ENCODE measurements around the gene GOLGA6C.
"Not testable (repeated sequence)": the region's sequence is repeated elsewhere in the genome, so short reads cannot be mapped to it uniquely, and the experiment has no call there.

DNA sequence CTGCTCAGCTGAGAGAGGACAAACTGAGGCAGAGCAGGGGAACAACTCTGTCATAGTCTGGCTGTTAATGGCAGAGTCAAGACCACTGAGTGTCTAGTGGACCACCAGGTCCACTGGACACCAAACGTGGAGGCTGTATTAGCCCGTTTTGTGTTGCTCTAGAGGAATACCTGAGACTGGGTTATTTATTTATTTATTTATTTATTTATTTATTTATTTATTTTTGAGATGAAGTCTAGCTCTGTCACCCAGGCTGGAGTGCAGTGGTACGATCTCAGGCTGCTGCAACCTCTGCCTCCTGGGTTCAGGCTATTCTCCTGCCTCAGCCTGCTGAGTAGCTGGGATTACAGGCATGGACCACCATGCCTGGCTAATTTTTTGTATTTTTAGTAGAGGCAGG is 40.6 kb upstream of the GOLGA6C start:
- TF ChIP-seq, protein P1, sequence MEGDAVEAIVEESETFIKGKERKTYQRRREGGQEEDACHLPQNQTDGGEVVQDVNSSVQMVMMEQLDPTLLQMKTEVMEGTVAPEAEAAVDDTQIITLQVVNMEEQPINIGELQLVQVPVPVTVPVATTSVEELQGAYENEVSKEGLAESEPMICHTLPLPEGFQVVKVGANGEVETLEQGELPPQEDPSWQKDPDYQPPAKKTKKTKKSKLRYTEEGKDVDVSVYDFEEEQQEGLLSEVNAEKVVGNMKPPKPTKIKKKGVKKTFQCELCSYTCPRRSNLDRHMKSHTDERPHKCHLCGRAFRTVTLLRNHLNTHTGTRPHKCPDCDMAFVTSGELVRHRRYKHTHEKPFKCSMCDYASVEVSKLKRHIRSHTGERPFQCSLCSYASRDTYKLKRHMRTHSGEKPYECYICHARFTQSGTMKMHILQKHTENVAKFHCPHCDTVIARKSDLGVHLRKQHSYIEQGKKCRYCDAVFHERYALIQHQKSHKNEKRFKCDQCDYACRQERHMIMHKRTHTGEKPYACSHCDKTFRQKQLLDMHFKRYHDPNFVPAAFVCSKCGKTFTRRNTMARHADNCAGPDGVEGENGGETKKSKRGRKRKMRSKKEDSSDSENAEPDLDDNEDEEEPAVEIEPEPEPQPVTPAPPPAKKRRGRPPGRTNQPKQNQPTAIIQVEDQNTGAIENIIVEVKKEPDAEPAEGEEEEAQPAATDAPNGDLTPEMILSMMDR (IDR thresholded peaks at IDR 0.05; ENCODE audit: low read length) = not testable (repeated sequence)
- TF ChIP-seq EZH2 (optimal IDR thresholded peaks at IDR 0.05; ENCODE audit: low read depth, low read length) = not testable (repeated sequence)

Measured in MM.1S (cell line).